SKM-1 (cell line): Measurements from ENCODE around the gene EOMES.

Experiments
- DNase-seq: peaks from one replicate; lab custom pipeline; 2025; ENCODE audit not compliant: unreplicated experiment; lab: John Stamatoyannopoulos, UW

The EOMES gene

DNA sequence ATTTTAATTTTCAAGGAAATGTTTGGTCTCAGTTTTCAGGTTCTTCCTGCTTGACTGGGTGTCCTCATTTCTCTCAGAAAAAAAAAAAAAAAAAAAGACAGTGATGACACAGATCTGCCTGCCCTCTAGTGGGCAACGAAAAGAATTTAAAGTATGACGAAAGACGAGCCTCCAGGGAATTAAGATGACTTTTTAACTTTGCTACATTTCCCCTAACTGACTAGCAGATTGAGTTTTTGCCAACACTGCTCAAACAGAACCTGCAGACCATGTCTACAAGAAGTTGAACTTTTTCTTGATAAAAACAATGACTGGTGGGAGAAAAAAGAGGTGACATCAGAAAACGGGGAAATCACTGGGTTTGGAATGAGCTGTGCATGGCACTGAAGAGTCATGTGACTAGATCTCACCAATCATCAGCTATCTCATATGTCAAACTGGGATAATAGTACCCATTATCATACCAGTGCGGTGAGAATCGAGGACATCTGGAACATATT lies 40.8 kb downstream of the EOMES start:
- DNase-seq = peak; percentile 74

DNA sequence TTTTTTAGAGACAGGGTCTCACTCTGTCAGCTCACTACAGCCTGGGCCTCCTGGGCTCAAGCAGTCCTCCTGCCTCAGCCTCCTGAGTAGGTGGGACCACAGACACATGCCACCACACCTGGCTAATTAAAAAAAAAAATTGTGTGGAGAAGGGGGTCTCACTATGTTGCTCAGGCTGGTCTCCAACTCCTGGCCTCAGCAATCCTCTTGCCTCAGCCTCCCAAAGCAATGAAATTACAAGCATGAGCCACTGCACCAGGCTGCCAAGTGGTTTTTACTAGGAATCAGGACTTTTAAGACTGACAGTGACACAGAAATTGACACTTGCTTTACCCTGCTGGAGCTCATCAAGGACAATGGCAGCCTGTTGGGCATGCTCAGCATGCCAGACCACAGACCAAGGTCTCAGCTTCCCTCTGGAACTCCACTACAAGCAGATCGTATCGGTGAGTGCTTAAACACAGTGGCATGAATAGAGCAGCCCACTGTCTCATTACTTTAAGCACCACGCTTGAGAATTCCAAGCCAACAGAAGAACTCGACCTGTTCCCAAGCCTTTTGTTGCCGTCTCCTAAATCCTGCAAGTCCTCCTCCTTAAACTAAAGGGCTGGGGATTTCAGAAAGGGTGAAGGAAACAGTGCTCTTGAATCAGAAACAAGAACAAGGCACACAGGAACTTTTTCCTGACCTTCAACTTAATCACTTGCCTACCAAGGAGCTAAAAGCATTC lies 41.4 kb downstream of the EOMES start:
- DNase-seq = no peak

DNA sequence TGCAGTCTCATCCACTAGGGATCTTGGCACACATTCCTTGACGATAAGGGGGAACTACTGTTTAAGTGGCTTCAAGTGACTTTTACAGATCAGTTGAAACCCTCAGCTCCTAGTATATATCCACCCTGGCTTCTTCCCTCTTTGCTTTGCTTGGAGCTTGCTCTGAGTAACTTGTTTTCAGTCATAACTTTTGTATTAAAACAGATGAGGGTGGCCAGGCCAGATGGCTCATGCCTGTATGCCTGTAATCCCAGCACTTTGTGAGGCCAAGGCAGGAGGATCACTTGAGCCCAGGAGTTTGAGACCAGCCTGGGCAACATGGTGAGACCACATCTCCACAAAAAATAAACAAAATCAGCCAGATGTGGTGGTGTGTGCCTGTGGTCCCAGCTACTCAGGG lies 42.4 kb downstream of the EOMES start:
- no peak for DNase-seq

DNA sequence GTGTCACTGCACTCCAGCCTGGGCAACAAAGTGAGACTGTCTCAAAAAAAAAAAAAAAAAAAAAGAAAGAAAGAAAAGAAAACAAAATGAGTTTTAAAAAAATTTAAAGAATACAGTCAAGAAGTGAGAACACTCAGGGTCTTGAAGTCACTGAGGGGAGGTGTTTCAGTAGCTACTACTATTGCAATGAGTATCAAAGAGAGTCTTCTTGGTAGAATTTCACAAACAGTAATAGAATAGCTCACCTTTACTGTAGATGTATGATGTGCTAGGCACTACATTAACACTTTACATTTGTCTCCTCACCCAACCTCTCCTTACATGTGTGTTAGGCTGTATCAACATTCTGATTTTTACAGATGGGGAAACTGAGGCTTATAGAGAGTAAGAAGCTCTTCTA lies 43.9 kb downstream of the EOMES start:
- no peak for DNase-seq

DNA sequence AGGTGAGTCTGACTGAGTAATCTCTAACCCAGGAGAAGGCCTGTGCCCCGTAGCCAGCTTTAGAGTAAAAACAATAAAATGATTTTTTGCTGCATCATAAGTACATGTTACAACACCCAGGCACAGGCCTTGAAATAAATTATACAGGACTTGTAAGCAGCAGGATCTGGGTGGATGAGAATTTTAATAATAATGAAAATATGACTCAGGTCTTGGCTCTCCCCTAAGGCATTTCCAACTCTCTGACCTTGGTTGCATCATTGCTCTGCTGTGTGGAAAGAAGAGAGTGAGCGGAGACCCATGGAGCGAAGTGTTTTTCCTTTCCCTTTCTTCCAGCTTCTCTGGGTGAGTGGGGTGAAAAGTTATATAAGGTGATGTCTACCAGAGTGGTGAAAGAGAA lies 44.6 kb downstream of the EOMES start:
- DNase-seq = no peak

DNA sequence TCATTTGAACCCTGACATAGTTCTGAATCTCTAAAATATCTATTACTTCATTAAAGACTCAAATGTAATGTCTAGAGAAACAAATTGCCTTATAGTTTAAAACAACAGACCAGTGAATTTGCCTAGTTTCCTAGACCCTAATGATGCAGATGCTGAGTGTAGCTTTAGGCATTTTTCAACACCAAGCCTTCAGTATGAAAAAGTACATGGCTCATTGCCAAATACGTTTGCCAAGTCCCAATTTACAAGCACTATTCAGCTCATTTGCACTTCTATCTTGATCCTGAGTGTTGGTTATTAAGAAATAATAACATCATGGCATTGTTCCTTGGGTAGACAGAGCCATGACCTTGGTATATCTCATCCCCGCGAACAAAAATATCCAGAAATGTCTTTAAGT lies 46.8 kb downstream of the EOMES start:
- DNase-seq = no peak

DNA sequence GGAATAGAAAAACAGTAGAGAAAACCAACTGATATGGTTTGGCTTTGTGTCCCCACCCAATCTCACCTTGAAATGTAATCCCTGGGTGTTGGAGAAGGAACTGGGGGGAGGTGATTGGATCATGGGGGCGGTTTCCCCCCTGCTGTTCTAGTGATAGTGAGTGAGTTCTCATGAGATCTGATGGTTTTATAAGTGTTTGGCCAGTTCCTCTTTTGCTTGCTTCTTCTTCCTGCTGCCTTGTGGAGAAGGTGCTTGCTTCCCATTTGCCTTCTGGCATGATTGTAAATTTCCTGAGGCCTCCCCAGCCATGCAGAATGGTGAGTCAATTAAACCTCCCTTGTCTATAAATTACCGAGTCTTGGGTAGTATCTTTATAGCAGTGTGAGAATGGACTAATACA lies 48.4 kb downstream of the EOMES start:
- peak; percentile 24 for DNase-seq

DNA sequence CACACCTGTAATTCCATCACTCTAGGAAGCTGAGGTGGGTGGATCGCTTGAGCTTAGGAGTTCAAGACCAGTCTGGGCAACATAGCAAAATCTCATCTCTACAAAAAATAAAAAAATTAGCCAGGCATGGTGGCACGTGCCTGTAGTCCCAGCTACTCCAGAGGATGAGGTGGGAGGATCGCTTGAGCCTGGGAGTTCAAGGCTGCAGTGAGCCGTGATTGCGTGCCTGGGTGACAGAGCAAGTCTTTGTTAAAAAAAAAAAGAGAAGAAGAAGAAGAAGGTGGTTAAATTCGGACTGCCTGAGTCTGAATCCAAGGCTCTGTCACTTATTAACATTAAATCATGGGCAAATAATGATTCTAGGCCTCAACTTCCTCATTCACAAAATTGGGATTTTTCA lies 51.0 kb downstream of the EOMES start:
- DNase-seq = no peak

DNA sequence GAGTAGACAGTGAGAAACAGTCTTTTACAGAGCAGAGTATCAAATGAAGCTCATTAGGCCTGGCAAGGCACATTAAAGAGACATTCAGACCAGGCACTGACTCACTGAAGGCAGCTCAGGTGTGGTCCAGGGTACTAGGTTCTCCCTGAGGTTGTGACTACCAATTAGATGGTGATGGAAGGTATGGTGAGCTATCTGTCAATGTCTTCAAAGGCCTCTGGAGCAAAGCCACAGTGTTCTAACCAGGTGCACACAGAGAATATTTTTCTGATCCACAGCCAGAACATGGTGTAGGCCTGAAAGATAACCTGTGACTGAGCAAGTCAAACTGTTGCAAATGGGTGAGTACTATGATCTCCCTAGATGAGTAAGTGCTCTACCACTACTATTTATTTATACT lies 51.5 kb downstream of the EOMES start:
- DNase-seq = no peak

DNA sequence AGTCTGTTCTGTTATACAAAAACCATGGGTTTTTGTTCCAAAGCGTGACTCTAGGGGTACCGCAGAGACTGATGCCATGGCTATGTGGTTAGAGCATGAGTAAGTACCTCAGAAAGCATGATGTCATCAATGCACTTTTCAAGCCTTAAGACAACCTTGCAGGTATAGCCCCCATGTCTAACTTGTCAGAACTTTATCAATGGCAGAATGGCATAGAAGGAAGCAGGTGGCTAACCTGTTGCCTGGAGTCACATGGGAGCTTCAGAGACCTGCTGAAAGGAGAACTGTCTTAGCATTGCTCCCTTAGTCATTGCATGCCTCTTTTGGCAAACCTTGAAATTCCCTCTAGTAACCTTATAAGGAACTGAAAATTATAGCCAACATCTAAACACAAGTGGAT lies 52.5 kb downstream of the EOMES start:
- DNase-seq = no peak

DNA sequence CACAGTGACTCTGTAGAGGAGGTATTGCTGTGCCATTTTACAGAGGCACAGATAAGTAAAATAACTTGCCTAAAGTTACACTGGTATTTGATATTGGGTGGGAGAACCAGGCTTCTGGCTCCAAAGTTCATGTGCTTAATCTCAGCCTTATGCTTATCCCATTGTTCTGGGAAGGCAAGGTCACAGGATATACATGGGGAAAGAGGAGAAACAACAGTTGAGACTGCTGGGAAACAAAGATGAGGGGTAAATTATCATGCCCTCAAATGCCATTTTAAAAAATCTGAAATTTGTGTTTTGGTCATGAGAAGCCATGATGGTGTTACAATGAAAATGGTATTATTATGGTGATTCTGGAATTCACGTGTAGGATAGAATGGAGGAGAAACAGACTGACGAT lies 54.4 kb downstream of the EOMES start:
- no peak for DNase-seq

DNA sequence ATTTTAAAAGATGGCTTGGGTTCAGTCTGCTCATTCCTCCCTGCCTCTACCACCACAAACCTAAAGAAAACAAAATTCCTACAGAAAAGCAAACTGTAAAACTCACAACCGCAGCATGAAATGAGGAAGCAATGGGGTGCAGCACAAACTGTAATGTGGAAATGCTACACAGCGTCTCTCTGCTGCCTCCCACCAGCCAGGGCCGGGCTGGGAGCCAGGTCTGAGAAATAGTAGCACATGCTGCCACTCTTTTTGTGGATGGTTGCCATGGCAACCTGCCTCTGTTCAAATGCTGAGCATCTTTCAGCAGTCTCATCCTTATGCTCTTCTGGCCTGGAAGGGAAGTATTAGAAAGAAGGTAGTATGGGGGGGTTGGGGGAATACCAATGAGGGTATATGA lies 55.4 kb downstream of the EOMES start:
- DNase-seq = peak; percentile 83

DNA sequence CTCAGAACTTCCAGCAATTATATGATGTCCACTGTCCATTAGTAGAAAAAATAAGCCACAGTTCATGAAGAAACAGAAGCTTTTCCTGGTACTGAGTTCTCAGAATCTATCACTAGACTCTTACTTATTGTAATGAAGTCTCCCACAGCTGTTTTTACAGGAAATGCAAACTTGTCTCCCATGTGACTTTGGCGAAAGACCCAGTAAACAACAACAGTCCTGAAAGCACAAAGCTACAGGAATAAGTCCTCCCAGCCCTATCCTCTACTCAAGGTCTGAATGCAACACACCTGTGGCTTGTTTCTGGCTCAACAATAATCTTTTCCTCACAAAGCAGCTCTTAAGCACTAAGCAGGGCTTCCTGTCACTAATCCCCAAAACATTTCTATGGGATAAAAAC lies 55.9 kb downstream of the EOMES start:
- DNase-seq = no peak
